Renal cortex interstitium (tissue), 15 donors: ENCODE results near the gene ITPR3. TPM values are rescaled to one million over a fixed set of nuclear protein-coding genes. Genes with fewer than 3 reads are reported as not detected.

ENCODE experiments used
- DNase-seq, 11 donors: peaks; one replicate each; pipeline ENCODE4 v3.0.0-alpha.2; 2013; ENCODE audit warnings: low read depth in 9 of 11, low spot score in 4 of 11; ENCODE audit errors: extremely low read depth in 1 of 11
- long read RNA-seq, 16 experiments: transcript quantifications; one replicate each; lab custom pipeline, GENCODE V29; 2026
- polyA plus RNA-seq, 3 donors: library from polyadenylated mRNA; unstranded; fragments of 120-200 nt; gene quantifications; one replicate each; pipeline ENCODE4 v1.2.1, GENCODE V29; 2013; ENCODE audit not compliant: insufficient read length in 3 of 3

The ITPR3 gene
- polyA plus RNA-seq: 10 to 100 TPM in 1 of 3 donors, 1 to 10 TPM in 2; 7.2 to 12.4 (median 8.6) TPM
- long read RNA-seq, donor 1: 0 reads
- long read RNA-seq, donor 2, partial matches to known transcripts: 115 of 115 reads
- long read RNA-seq, donor 2, other reads (novel, unspliced or antisense): 0 of 115 reads
- long read RNA-seq, donor 3, partial matches to known transcripts: 135 of 135 reads
- long read RNA-seq, donor 3, other reads (novel, unspliced or antisense): 0 of 135 reads
- long read RNA-seq, donor 4, partial matches to known transcripts: 11 of 11 reads
- long read RNA-seq, donor 4, other reads (novel, unspliced or antisense): 0 of 11 reads
- long read RNA-seq, donor 5: 0 reads
- long read RNA-seq, donor 6: 0 reads
- long read RNA-seq, donor 7: 0 reads
- long read RNA-seq, donor 8: 0 reads
- long read RNA-seq, donor 9, partial matches to known transcripts: 5 of 77 reads
- long read RNA-seq, donor 9, other reads (novel, unspliced or antisense): 72 of 77 reads
- long read RNA-seq, donor 10, partial matches to known transcripts: 13 of 124 reads
- long read RNA-seq, donor 10, other reads (novel, unspliced or antisense): 111 of 124 reads
- long read RNA-seq, donor 11: 0 reads
- long read RNA-seq, donor 12: 0 reads
- long read RNA-seq, donor 13: 0 reads
- long read RNA-seq, donor 14, full-length matches to known transcripts: 1 of 1 reads
- long read RNA-seq, donor 14, partial matches to known transcripts: 0 of 1 reads
- long read RNA-seq, donor 14, other reads (novel, unspliced or antisense): 0 of 1 reads
- long read RNA-seq, donor 15: 0 reads
- long read RNA-seq, donor 16: 0 reads

GRCh38 chr6:33620856-33621710 lies at the start of gene ITPR3:
TSS of gene ITPR3 (plus strand) at chr6:33621322. CDS start at chr6:33621603, 281 bp downstream.
- DNase-seq: peak in 1 of 11 donors; percentile 32

GRCh38 chr6:33571637-33572316 lies 49.3 kb upstream of the ITPR3 start:
- DNase-seq: no peak

GRCh38 chr6:33575211-33575610 lies 45.9 kb upstream of the ITPR3 start:
- DNase-seq: no peak

- DNase-seq: no peak
Measured at GRCh38 chr6:33576668-33577067, 44.5 kb upstream of the ITPR3 start.

GRCh38 chr6:33577106-33577535 lies 44.0 kb upstream of the ITPR3 start:
- DNase-seq: no peak

GRCh38 chr6:33577718-33578117 lies 43.4 kb upstream of the ITPR3 start:
- DNase-seq: no peak

GRCh38 chr6:33578164-33578563 lies 43.0 kb upstream of the ITPR3 start:
- no peak for DNase-seq

- DNase-seq: no peak
Measured at GRCh38 chr6:33578588-33579011, 42.5 kb upstream of the ITPR3 start.

GRCh38 chr6:33579828-33580714 lies 41.1 kb upstream of the ITPR3 start, which contains the start of gene BAK1:
TSS of gene BAK1 (minus strand) at chr6:33580276. CDS start at chr6:33577604, 2,672 bp downstream.
- peak in 10 of 11 donors; percentile 70 to 89 (median 84) for DNase-seq

- no peak for DNase-seq
Measured at GRCh38 chr6:33581186-33581585, 39.9 kb upstream of the ITPR3 start.

GRCh38 chr6:33583591-33584155 lies 37.4 kb upstream of the ITPR3 start:
- DNase-seq: no peak

- DNase-seq: no peak
Measured at GRCh38 chr6:33584700-33585402, 36.3 kb upstream of the ITPR3 start.

GRCh38 chr6:33585403-33586107 lies 35.6 kb upstream of the ITPR3 start:
- DNase-seq: peak in 4 of 11 donors; percentile 55 to 71 (median 61)

GRCh38 chr6:33586108-33586640 lies 34.9 kb upstream of the ITPR3 start:
- no peak for DNase-seq

- DNase-seq: no peak
Measured at GRCh38 chr6:33587529-33587928, 33.6 kb upstream of the ITPR3 start.

- DNase-seq: no peak
Measured at GRCh38 chr6:33588894-33589293, 32.2 kb upstream of the ITPR3 start.
